NCI-H2227 (cell line): ENCODE data around the gene CEBPE.
"Not testable (repeated sequence)": the region's sequence is repeated elsewhere in the genome, so short reads cannot be mapped to it uniquely, and the experiment has no call there.

ENCODE experiments used
- DNase-seq: peaks from one replicate; lab custom pipeline; 2025; ENCODE audit not compliant: unreplicated experiment; lab: John Stamatoyannopoulos, UW

CEBPE gene

DNA sequence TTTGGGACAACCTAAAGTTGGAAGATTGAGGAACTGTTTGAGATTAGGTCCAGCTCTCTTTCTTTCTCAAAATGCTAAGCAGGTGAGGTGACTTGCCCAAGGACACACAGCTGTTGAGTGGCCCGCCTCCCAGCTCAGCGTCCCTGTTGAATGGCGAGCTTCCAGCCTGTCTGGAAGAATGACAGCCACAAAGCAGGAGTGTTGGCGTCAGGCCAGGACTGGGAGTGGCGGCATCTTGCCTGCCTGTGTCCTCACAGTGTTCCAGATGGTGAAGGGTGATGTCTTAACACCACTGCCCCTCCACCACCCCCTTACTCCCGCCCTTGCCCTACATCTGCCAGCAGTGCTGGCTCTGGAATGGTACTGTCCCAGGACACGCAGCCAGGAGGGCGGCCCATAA, 4.4 kb upstream of the CEBPE start:
- peak; percentile 72 for DNase-seq

GRCh38 chr14:23122086-23122485, 3.0 kb upstream of the CEBPE start:
- DNase-seq, result no peak

GRCh38 chr14:23121361-23121771, 2.3 kb upstream of the CEBPE start:
- no peak for DNase-seq

- peak; percentile 92 for DNase-seq
These were observed 1.6 kb upstream of the CEBPE start for GRCh38 chr14:23120541-23121251.

DNA sequence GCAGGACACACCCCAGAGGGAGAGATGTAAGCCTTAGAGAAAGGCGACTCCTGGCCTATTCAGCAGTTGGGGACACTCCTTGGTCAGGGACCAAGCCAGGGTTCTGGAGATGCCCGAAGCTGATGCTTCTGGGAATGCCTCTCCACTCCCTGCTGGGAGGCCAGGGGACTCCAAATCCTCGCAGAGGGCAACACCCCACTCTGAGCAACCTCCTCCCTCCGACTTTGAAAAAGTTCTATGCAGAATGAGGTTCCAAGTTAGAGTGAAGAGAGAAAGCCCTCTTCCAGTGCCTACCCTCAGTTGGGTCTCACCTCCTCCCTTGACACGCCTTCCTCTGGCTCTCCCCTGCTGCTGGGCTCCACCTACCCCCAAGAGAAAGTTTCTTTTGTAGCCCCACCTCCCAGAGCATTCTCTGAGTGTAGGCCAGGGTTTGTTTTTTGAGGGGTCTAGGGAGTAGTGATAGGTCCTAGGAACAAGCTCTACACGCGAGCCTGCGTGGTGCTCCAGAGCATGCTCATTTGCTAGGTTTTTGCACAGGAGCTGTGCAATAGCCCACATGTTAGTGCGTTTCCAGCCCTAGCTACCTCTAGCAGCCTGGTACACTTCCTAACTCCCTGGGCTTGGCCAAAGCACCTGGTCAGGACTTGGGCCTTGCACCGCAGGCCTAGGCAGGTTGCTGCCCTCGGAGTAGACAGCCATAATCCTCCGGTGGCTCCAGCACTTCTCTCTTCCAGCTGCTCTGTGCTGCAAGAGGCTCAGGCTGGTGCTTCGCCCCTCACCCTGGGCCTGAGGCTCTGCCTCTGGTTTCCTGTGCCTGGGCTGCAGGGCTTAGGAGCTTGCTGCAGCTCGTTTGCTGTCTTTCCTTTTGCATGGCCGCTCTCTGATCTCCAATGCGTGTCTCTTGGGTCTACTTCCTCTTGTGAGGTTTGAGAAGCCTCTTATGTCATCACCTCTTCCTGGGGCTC, 590 bp upstream of the CEBPE start:
- no peak for DNase-seq

GRCh38 chr14:23117371-23118020, 1.6 kb downstream of the CEBPE start:
- no peak for DNase-seq

DNA sequence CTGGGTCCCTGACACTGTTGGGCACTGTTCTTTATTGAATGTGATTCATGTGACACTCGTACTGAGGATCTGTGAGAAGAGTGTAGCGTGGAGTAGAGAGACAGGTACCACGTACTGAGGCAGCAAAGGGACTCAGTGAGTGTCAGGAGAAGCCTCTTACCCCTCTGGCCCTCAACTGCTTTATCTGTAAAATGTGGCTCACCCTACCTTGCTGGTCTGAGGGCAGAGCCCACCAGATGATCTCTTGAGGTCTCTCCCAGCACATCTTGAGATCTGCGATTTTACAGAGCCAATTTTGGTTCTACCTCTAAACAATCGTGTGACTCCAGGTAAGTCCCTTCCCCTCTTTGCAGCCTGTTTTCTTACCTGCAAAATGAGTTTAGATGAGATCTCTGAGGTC, 3.1 kb downstream of the CEBPE start:
- DNase-seq, result no peak

DNA sequence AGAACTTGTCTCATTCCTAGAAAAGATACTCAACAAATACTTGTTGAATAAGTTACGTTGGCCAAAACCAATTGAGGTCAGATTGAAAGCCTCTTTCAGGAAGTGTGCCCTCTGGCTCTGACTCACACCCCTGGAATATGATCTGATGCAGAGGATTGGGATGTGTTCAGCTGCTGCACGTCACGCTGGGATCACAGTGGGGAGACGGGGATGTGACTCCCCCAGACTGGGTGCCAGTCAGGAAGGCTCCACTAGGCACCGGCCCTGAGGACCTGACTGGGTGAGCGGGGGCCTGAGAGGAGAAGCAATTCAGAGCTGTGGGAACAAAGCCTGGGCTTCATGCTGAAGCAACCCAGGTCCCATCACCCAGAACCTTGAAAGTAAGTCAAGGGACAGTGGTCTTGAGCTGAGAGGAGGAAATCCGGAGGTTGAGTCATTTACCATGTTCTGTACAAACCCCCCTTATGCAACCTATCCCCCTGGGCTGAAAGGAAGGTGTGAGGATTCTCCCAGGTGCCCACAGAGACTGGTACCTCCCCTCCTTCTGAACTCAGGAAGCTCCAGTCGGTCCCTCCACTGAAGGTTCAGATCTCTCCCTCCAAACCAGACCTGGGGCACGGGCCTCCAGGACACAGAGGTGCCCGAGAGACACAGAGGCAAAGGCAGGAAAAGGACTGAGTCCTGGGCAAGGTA, 3.9 kb downstream of the CEBPE start:
- DNase-seq, result no peak

- DNase-seq, result no peak
These were observed 4.4 kb downstream of the CEBPE start for GRCh38 chr14:23114669-23115038.

DNA sequence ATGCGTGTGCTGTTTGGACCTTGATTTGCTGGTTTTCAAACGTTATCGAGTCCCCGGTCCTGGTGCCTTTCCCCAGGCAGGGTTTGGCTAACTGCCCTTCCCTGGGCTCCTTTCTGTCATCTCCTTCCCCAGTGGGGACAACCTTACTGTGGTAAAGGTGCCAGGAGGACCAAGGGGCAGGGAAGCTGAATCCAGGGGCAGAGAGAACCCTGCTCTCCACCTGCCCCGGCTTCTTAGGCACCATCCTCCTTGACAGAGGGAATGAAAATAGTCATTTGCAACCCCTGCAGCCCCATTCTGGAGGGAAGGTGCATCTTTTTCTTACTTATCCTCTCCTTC, 5.0 kb downstream of the CEBPE start:
- no peak for DNase-seq

- DNase-seq, result no peak
These were observed 5.5 kb downstream of the CEBPE start for GRCh38 chr14:23113431-23114119.

- no peak for DNase-seq
These were observed 6.5 kb downstream of the CEBPE start for GRCh38 chr14:23112359-23113178.

- DNase-seq, result no peak
These were observed 8.3 kb downstream of the CEBPE start for GRCh38 chr14:23110579-23111365.

- DNase-seq, result no peak
These were observed 9.3 kb downstream of the CEBPE start for GRCh38 chr14:23109769-23110168.

- DNase-seq, result not testable (repeated sequence)
These were observed 10.9 kb downstream of the CEBPE start for GRCh38 chr14:23108169-23108568.

GRCh38 chr14:23107620-23108019, 11.4 kb downstream of the CEBPE start:
- not testable (repeated sequence) for DNase-seq

GRCh38 chr14:23106747-23107045, 12.4 kb downstream of the CEBPE start:
- no peak for DNase-seq

DNA sequence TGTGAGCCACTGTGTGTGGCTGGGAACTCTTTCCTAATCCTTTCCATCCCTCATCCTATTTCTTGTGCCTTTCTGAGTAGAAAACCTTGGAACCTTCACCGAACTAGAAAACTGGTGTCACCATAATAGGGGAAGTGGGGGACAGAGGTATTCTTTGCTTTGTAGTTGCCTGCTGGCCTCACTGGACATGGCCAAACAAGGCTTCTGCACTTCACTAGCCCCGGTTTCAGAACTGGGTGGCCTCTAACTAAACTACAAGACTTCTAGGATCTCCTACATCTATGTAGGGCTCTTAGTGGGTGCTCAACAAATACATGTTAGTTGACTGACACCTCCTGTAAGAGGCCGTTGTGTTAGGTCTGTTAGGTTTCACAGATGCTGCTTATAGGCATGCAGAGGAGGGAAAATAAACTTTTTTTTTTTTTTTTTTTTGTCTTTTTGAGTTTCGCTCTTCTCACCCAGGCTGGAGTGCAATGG, 13.7 kb downstream of the CEBPE start:
- DNase-seq, result no peak
